Measurements from ENCODE around the gene HOXB5. TPM values are rescaled to one million over a fixed set of nuclear protein-coding genes. Genes with fewer than 3 reads are reported as not detected.

Gene HOXB5
- total RNA-seq, 1 donor from 2014 or later: 31.1 TPM

GRCh38 chr17:48626245-48627117, 32.9 kb upstream of the HOXB5 start, which contains the start of gene HOXB9:
Gene HOXB9 (minus strand): TSS chr17:48626358. CDS start chr17:48626269, 89 bp downstream.
- H3K27ac Mint-ChIP-seq: peak within 1 kb of the TSS; percentile 99
- peak; percentile 81 to 82 for DNase-seq (ENCODE audit: low spot score in 2 of 2, unreplicated experiment in 2 of 2)
- no peak for TF ChIP-seq CTCF (IDR thresholded peaks at IDR 0.05; ENCODE audit: unreplicated experiment)
- H3K4me3 Mint-ChIP-seq: peak within 1 kb of the TSS; percentile 84
- peaks cover 87% of the 10 kb centered on the region for H3K27me3 Mint-ChIP-seq (ENCODE audit: low read depth)
- peaks cover 48% of the 10 kb centered on the region for H3K4me1 Mint-ChIP-seq
- H3K36me3 Mint-ChIP-seq: peaks cover 20% of the 10 kb centered on the region
- no peaks in the 10 kb centered on the region for H3K9me3 Mint-ChIP-seq

- peak in 1 of 2 experiments; percentile 79 for DNase-seq (ENCODE audit: low spot score in 2 of 2, unreplicated experiment in 2 of 2)
These were observed 32.1 kb upstream of the HOXB5 start for GRCh38 chr17:48625495-48626244.

GRCh38 chr17:48624544-48625494, 31.2 kb upstream of the HOXB5 start:
- H3K4me3 Mint-ChIP-seq: peak overlapping the region; percentile 84

More at GRCh38 chr17:48625495-48626244, 32.1 kb upstream of the HOXB5 start:
- H3K4me1 Mint-ChIP-seq: peaks cover 52% of the 10 kb centered on the region
- H3K36me3 Mint-ChIP-seq: peaks cover 24% of the 10 kb centered on the region
- no peak for TF ChIP-seq CTCF (IDR thresholded peaks at IDR 0.05; ENCODE audit: unreplicated experiment)
- no peaks in the 10 kb centered on the region for H3K9me3 Mint-ChIP-seq
- H3K27ac Mint-ChIP-seq: peak overlapping the region; percentile 90
- peak overlapping the region; percentile 84 for H3K4me3 Mint-ChIP-seq
- peaks cover 87% of the 10 kb centered on the region for H3K27me3 Mint-ChIP-seq (ENCODE audit: low read depth)

GRCh38 chr17:48624118-48624517, 30.5 kb upstream of the HOXB5 start:
- peaks cover 18% of the 10 kb centered on the region for H3K36me3 Mint-ChIP-seq
- DNase-seq (ENCODE audit: low spot score in 2 of 2, unreplicated experiment in 2 of 2): no peak
- H3K27me3 Mint-ChIP-seq (ENCODE audit: low read depth): peaks cover 83% of the 10 kb centered on the region
- H3K9me3 Mint-ChIP-seq: no peaks in the 10 kb centered on the region
- peak overlapping the region; percentile 15 for H3K27ac Mint-ChIP-seq
- peak overlapping the region; percentile 84 for H3K4me3 Mint-ChIP-seq
- peaks cover 59% of the 10 kb centered on the region for H3K4me1 Mint-ChIP-seq
- no peak for TF ChIP-seq CTCF (IDR thresholded peaks at IDR 0.05; ENCODE audit: unreplicated experiment)

More at GRCh38 chr17:48624544-48625494, 31.2 kb upstream of the HOXB5 start:
- H3K9me3 Mint-ChIP-seq: no peaks in the 10 kb centered on the region
- DNase-seq (ENCODE audit: low spot score in 2 of 2, unreplicated experiment in 2 of 2): no peak
- H3K36me3 Mint-ChIP-seq: peaks cover 18% of the 10 kb centered on the region
- peaks cover 55% of the 10 kb centered on the region for H3K4me1 Mint-ChIP-seq
- no peak for TF ChIP-seq CTCF (IDR thresholded peaks at IDR 0.05; ENCODE audit: unreplicated experiment)
- H3K27ac Mint-ChIP-seq: peak overlapping the region; percentile 90
- H3K27me3 Mint-ChIP-seq (ENCODE audit: low read depth): peaks cover 86% of the 10 kb centered on the region

GRCh38 chr17:48623583-48623982, 30.0 kb upstream of the HOXB5 start:
- Mint-ChIP-seq H3K4me1 (peaks cover 62% of the 10 kb centered on the region), H3K27me3 (ENCODE audit: low read depth) (peaks cover 79% of the 10 kb centered on the region), H3K27ac (no peak overlapping the region), H3K4me3 (peak overlapping the region; percentile 84), H3K9me3 (no peaks in the 10 kb centered on the region), H3K36me3 (peaks cover 18% of the 10 kb centered on the region)
- no peak for TF ChIP-seq CTCF (IDR thresholded peaks at IDR 0.05; ENCODE audit: unreplicated experiment)
- DNase-seq (ENCODE audit: low spot score in 2 of 2, unreplicated experiment in 2 of 2): no peak

Data from mesothelial cell of epicardium (in vitro differentiated cells).